CD4-positive, alpha-beta T cell treated with Interferon alpha-2 for 1 hour (primary cell): ENCODE data around the gene ARMH3.
A peak's percentile ranks its signal among the peaks of the same experiment; 100 is the strongest.

Experiments
- DNase-seq, 2 donors: peaks; one replicate each; pipeline ENCODE4 v3.0.0-alpha.2; 2020 to 2022

The ARMH3 gene

GRCh38 chr10:101848894-101849351, 207.1 kb downstream of the ARMH3 start:
- DNase-seq, result no peak

DNA sequence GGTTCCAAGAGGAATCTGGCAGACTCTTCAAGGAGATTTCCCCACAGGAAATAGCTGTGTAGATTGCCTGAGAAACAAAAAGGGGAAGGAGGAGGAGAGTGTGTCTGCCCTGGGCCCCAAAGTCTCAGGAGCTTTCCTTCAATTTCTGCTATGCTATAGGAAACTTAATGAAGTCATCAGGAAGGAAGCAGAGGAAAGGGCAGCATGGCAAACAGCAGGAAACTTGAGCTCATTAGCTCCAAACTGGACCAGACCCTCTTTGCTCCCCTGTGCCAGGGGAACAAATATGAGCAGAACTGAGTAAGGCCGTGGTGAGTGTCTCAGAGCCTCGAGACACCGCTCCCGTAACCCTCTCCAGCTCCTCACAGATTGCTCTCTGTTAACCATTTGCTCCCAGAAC, 207.6 kb downstream of the ARMH3 start:
- DNase-seq, result no peak

DNA sequence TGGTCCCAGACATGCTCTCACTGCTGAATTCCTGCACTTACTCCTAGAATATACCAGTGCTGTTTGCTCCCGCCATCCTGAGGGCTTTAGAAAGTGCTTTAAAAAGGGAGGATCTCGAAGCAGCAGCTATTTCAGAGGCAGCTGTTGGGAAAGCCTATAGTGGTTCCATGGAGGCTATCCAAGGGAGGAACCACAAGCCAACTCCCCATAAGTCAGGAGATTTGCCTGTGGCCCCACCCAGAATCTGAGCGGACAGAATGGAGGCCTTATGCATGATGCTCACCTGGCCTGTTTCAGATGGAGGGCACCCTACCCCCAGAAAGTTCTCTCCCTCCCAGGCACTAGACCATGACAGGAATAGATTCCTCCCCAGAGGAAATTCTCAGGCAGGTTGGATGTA, 210.1 kb downstream of the ARMH3 start:
- DNase-seq, result no peak

DNA sequence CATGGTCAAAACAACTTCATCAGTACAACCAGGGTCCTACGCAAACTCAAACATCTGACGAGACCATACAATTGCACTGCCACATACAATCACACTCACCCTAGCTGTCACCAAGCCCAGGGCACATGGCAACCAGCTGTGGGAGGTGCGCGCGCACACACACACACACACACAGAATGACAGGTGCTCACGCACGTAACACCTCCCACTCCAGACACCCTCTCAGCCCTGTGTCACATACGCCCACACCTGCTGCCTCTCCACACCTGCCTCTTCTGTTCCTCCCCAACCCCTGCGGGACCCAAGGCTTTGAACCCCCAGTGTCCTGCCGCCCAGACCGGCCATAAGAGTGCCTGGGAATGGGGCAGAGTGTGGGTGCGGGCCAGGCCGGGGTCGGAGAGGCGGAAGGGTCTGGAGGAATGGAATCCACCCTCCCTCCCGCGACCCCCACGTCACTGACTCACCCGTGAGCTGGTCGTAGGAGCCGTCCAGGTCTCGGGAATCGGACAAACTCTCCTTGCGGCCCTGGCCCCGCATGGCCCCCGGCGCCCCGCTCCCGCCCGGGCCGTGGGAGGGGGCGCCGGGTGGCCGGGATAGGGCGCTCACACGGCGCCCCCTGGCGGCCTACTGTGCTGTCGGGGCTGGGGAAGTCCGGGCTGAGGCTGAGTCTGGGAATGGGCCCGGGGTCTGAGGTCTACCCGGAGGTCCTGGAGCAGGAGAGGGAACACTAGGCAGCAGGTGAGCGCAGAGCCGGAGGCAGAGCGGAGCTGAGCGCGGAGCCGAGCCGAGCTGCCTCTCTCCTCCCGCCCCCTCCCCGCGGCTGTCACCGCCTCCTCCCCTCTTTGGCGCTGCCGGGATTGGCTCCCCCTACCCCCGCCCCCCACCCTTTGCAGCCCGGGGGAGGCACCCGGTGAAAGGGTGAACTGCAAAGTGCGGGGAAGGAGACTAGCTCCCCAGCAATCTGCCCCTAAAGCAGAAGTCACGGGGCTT, 212.6 kb downstream of the ARMH3 start, which contains the start of gene KCNIP2:
TSS of gene KCNIP2 (minus strand) at position 769 of the 990 bp plus-strand sequence. CDS start at position 537, 232 bp downstream.
- peak; percentile 69 to 70 for DNase-seq

DNA sequence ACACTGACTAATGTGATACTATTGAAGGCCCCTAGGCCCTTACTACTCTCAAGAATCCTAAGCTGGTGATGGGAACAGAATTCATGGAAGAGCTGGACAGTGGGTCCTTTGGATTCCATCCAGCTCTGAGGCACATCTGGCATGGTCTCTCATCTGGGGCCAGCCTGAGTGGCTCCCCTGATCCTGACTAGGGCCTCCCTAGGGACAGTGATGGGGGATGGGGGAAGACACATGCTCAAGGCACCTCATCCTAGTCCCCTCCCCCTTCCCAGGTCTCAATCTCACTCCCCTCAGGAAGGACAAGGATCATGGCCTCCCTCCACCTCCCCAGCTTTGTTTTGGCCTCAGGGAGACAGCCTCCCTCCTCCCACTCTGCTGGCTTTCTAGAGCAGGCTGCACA, 214.1 kb downstream of the ARMH3 start:
- no peak for DNase-seq

GRCh38 chr10:101840741-101841453, 215.1 kb downstream of the ARMH3 start:
- peak; percentile 75 to 81 for DNase-seq

- DNase-seq, result peak in 1 of 2 donors; percentile 54
Observed at GRCh38 chr10:101840102-101840684, 215.8 kb downstream of the ARMH3 start.

GRCh38 chr10:101839416-101840063, 216.4 kb downstream of the ARMH3 start:
- peak; percentile 59 to 74 for DNase-seq

- no peak for DNase-seq
Observed at GRCh38 chr10:101839002-101839401, 217.0 kb downstream of the ARMH3 start.

GRCh38 chr10:101838416-101838970, 217.5 kb downstream of the ARMH3 start:
- DNase-seq, result no peak

GRCh38 chr10:101837748-101838147, 218.2 kb downstream of the ARMH3 start:
- no peak for DNase-seq

DNA sequence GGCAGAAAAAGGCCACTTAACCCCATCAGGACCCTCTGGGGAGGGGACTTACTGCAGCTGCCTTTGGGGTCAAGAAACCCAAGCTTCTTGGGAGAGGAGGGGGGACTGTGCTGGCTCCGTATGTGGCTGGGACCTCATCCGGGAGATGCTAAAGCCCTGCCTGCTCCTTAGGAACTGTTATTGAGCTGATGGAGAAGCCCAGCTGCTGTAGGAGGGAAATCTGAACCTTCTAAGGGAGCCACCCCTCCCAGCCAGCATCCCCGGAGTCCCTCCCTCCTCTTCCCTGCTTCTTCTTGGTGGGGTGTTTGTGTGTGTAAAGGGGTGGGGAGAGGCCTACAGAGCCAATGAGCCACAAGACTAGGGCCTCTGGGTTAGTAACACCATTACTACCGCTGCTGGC, 220.6 kb downstream of the ARMH3 start:
- no peak for DNase-seq

- peak in 1 of 2 donors; percentile 37 for DNase-seq
Observed at GRCh38 chr10:101834341-101834740, 221.6 kb downstream of the ARMH3 start.

DNA sequence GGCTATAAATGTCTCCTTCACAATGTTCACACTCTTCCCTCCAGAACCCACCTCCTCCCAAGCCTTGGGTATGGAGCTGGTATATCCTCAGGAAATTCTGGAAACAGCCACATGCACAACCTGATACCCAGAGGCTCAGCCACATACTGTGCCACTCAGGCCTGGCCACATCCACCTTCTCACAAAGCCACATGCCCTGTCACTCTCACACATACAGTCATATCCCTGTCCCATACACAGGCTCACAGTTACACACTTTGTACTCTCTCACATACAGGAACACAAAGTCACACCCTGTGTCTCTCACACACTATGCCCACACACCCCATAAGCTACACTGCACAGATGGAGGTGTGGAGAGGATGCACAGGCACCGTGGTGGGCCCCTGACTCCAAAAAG, 222.5 kb downstream of the ARMH3 start:
- no peak for DNase-seq

DNA sequence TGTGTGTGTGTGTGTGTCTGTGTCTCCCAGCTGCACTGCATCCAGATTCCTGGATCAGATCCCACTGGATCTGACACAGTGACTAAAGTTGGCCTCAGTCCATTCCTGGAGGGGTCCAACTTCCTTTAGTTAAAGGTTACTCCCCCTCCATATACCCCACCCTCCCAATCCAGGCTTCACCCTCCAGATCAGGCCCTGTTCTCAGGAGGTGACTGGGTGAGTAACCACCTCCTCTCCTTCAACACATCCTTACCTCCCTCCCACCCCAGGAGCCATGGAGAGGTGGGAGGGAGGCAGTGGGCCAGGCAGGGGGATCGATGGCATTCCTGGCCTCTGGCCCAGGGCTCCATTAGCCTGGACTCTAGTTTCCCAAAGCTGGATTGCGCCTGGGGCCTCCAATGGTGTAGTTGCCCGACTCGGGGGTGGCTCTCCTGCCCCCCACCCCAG, 223.6 kb downstream of the ARMH3 start:
- DNase-seq, result no peak

DNA sequence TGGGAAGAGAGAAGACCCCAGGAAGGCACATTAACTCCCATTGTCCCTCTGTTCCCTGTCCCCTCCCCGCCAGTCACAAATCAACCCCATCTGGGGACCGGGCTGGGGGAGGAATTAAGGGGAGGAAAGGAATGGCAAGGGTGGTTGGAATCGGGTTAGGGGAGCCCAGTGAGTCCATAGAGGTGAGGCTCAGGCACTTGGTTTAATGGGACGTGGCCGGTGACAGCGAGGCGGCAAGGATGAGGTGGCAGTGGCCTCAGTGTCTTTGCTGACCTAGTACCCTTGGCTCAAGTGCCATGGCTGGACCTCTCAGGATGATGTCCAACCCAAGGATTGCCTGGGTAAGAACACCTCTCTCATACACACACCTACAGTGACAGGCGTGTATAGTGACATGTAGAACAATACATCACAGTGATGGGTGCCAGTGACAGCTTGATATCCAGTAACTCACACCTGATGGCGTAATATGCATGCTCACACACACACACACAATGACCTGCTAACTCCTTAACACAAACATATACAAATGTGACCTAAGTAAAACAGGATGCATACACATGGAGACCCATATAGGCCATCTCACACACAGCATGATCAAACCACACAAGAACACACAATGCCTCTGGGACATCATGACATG, 224.7 kb downstream of the ARMH3 start:
- DNase-seq, result no peak

DNA sequence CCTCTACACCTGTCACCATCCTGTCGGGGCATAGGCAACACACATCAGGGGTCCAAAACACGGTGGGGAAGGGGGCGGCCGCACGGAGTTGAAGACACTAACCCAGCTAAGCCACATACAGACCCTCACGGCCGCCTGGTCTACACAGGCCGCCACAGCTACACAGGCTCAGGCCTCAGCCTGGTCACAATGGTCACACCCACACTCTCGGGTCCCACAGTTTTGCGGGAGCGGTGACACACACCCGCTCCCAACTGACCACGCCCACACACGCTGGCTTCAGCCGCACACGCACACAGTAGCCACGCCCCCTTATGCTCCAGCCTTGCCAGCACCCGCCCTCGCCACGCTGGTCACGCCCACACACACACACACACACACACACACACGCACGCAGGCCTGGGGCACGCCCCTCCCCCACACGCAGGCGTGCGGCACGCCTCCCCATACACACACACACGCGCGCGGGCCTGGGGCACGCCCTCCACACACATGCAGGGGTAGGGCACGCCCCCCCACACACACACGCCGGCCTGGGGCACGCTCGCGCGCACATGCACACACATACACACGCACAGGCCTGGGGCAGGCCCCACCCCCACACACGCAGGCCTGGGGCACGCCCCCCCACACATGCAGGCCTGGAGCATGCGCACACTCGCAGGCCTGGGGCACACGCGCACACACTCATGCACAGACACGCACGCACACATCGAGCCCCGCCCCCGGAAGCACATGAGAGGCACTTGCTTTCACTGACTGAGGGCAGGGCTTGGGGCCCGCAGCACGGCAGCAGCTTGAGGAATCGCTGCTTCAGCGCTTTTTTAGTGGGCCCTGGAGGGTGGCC, 225.4 kb downstream of the ARMH3 start:
- peak; percentile 95 for DNase-seq

DNA sequence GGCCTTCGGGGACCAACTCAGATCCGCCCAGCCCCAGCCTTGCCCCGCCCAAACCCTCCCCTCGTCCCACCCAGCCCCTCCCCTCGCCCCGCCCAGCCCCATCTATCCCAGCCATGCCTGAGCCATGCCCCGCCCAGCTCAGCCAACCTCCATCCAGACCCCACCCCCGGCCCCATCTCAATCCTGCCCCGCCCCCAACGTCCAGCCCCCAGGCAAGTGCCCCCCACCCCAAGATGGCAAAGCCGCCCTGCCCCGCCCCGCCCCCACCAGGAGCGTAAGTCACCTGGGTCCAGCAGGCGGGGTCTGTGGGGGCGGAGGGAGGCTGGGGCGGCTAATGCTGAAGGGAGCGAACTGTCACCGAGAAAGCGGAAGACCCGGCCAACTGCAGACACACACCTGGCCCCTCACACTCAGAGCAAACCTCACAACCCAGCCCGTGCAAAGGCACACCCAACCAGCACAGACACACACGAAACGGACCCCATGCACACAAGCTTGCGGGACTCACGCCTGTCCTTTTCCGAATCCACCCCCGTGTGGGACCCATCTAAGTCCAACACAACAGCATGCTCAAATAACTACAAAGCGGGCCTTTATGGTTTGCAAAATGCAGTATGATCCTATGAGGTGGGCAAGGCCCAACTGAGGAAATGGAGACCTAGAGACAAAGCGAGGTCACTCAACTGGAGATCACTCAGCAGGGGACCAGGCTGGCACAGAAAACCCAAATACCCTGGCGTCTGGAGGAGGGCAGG, 226.2 kb downstream of the ARMH3 start:
- peak; percentile 82 to 84 for DNase-seq

DNA sequence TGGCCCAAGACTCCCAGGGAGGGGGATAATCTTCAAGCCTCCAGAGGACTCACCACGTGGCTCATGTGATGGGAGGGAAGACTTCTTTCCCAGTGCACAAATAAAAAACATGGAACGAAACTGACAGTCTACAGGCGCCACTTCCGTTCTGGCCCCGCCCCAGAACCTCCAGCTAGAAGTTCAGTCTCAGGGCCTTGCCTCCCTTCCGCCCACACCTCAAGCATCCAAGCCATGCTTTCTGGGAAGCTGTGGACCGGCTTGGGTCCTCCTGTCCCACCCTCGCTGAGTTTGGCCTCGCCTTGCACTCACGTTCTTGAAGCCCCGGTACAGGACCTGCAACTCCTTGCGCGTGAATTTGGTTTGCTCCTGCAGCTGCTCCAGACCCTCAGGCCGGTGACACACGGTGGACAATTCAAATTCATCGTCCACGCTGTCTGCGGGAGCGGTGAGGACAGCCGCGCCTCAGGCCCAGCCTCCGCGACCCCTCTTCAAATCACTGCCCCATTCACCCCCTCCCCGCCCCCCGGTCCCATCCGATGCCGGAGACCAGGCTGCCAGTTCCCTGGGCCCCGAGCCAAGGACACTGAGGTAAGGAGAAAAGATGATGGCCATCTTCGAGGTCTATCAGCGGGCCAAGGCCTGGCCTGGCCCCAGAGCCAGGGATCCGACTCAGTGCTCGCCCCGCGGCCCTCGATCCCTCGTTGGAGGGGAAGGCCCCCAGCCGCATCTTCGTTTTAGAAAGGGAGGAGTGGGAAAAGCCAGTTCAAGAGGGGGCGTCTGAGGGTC, 227.0 kb downstream of the ARMH3 start:
- no peak for DNase-seq
